Measurements from ENCODE around the gene ACOT7.

The ACOT7 gene

GRCh38 chr1:6260961-6261614 is 132.5 kb downstream of the ACOT7 start, which contains the start of gene GPR153:
Gene GPR153 (minus strand): TSS chr1:6261098. CDS start chr1:6254905, 6,193 bp downstream.
- in situ Hi-C loops (cut with MboI; ENCODE audit: low sequenced_read_pairs), result loop anchor here (25.0 kb wide), 1 partner anchor 151 kb away; the partner anchor contains the start of genes ESPN and HES2

GRCh38 chr1:6260433-6260934 is 133.1 kb downstream of the ACOT7 start:
- in situ Hi-C loops (cut with MboI; ENCODE audit: low sequenced_read_pairs), result loop anchor here (25.0 kb wide), 1 partner anchor 152 kb away; the partner anchor contains the start of genes ESPN and HES2

GRCh38 chr1:6259491-6260362 is 133.8 kb downstream of the ACOT7 start:
- in situ Hi-C loops (cut with MboI; ENCODE audit: low sequenced_read_pairs), result loop anchor here (25.0 kb wide), 1 partner anchor 153 kb away; the partner anchor contains the start of genes ESPN and HES2

- in situ Hi-C loops (cut with MboI; ENCODE audit: low sequenced_read_pairs), result loop anchor here (25.0 kb wide), 1 partner anchor 154 kb away; the partner anchor contains the start of genes ESPN and HES2
Measured at GRCh38 chr1:6258675-6259074, 134.9 kb downstream of the ACOT7 start.

- in situ Hi-C loops (cut with MboI; ENCODE audit: low sequenced_read_pairs), result loop anchor here (25.0 kb wide), 1 partner anchor 155 kb away; the partner anchor contains the start of genes ESPN and HES2
Measured at GRCh38 chr1:6257541-6258069, 136.0 kb downstream of the ACOT7 start.

- in situ Hi-C loops (cut with MboI; ENCODE audit: low sequenced_read_pairs), result loop anchor here (25.0 kb wide), 1 partner anchor 156 kb away; the partner anchor contains the start of genes ESPN and HES2
Measured at GRCh38 chr1:6256645-6257044, 136.9 kb downstream of the ACOT7 start.

GRCh38 chr1:6254691-6255090 is 138.9 kb downstream of the ACOT7 start:
- in situ Hi-C loops (cut with MboI; ENCODE audit: low sequenced_read_pairs), result loop anchor here (25.0 kb wide), 1 partner anchor 158 kb away; the partner anchor contains the start of genes ESPN and HES2

- in situ Hi-C loops (cut with MboI; ENCODE audit: low sequenced_read_pairs), result loop anchor here (25.0 kb wide), 1 partner anchor 159 kb away; the partner anchor contains the start of genes ESPN and HES2
Measured at GRCh38 chr1:6253380-6253779, 140.2 kb downstream of the ACOT7 start.

GRCh38 chr1:6252374-6252710 is 141.2 kb downstream of the ACOT7 start:
- in situ Hi-C loops (cut with MboI; ENCODE audit: low sequenced_read_pairs), result loop anchor here (25.0 kb wide), 1 partner anchor 160 kb away; the partner anchor contains the start of genes ESPN and HES2

- in situ Hi-C loops (cut with MboI; ENCODE audit: low sequenced_read_pairs), result loop anchor here (25.0 kb wide), 1 partner anchor 160 kb away; the partner anchor contains the start of genes ESPN and HES2
Measured at GRCh38 chr1:6251681-6252373, 141.7 kb downstream of the ACOT7 start.

GRCh38 chr1:6251233-6251632 is 142.3 kb downstream of the ACOT7 start:
- in situ Hi-C loops (cut with MboI; ENCODE audit: low sequenced_read_pairs), result loop anchor here (25.0 kb wide), 1 partner anchor 161 kb away; the partner anchor contains the start of genes ESPN and HES2

- in situ Hi-C loops (cut with MboI; ENCODE audit: low sequenced_read_pairs), result loop anchor here (10.0 to 25.0 kb wide), 2 partner anchors 95 to 162 kb away; partner anchors contain the start of genes ESPN and HES2
Measured at GRCh38 chr1:6249739-6250689, 143.6 kb downstream of the ACOT7 start.

- in situ Hi-C loops (cut with MboI; ENCODE audit: low sequenced_read_pairs), result loop anchor here (10.0 kb wide), 1 partner anchor 96 kb away; no protein-coding TSS in a partner anchor
Measured at GRCh38 chr1:6248932-6249738, 144.4 kb downstream of the ACOT7 start.

GRCh38 chr1:6248161-6248776 is 145.3 kb downstream of the ACOT7 start:
- in situ Hi-C loops (cut with MboI; ENCODE audit: low sequenced_read_pairs), result loop anchor here (10.0 kb wide), 1 partner anchor 97 kb away; no protein-coding TSS in a partner anchor

- in situ Hi-C loops (cut with MboI; ENCODE audit: low sequenced_read_pairs), result loop anchor here (10.0 kb wide), 1 partner anchor 97 kb away; no protein-coding TSS in a partner anchor
Measured at GRCh38 chr1:6247651-6248050, 145.9 kb downstream of the ACOT7 start.

GRCh38 chr1:6246497-6247467 is 146.8 kb downstream of the ACOT7 start:
- in situ Hi-C loops (cut with MboI; ENCODE audit: low sequenced_read_pairs), result loop anchor here (10.0 kb wide), 1 partner anchor 98 kb away; no protein-coding TSS in a partner anchor
